SH-SY5Y (cell line): ENCODE measurements around the gene TACC3.

Source experiments
- GATA2 ChIP-seq: IDR thresholded peaks from 2 replicates; pipeline ENCODE4 v1.6.1; 2011; ENCODE audit warnings: mild to moderate bottlenecking, low read depth, low read length
- GATA3 ChIP-seq: IDR thresholded peaks from 2 replicates; pipeline ENCODE4 v1.6.1; 2011; ENCODE audit warnings: low read depth, mild to moderate bottlenecking, low read length, moderate library complexity

DNA sequence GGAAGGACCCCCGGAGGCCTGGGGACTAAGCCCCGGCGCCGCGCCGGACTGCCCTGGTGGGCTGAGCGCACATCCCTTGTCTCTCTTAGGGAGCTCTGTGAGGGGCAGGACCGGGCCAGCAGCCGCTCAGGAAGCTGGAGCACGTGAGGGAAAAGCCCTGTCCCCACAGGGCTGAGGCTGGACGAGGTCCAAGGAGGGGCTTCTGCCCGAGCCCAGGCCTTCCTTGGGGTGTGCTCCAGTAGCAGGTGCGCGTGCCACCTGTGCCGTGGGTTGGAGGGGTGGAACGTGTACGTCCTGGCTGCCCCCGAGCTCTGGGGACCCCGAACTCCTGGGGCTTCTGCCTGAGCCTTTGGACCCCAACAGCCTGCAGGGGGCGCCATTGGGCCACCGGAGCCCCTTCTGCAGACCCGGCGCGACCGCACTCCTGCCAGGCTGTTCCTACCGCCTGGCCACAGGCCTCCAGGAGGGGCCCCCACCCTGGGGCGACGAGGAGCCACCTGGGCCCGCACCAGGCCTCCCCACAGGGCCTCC is 27.2 kb downstream of the TACC3 start:
- no peak for TF ChIP-seq GATA2
- TF ChIP-seq GATA3, result no peak
